GM23338 (cell line): Measurements from ENCODE around the gene PERCC1.

Experiments used
- CTCF ChIP-seq, 2 experiments: fragments of 200-600 bp in 1 of 2; sonication (generic) in 1 of 2; conservative IDR thresholded peaks; 2 replicates each; pipeline versions ENCODE4 v1.5.1 to v1.6.1; 2016 to 2017; ENCODE audit warnings: antibody characterized with exemption in 2 of 2, low read depth in 2 of 2, mild to moderate bottlenecking in 2 of 2, moderate library complexity in 1 of 2
- EZH2 ChIP-seq: fragments of 200-600 bp; sonication (generic); IDR thresholded peaks from one replicate; pipeline ENCODE4 v1.8.0; 2017; ENCODE audit warnings: antibody characterized with exemption, mild to moderate bottlenecking, low read depth; ENCODE audit not compliant: unreplicated experiment
- EZH2phosphoT487 ChIP-seq: fragments of 200-600 bp; sonication (generic); IDR thresholded peaks from one replicate; pipeline ENCODE4 v1.8.1; 2018; ENCODE audit warnings: antibody characterized with exemption; ENCODE audit not compliant: unreplicated experiment
- JUNB ChIP-seq: IDR thresholded peaks from one replicate; pipeline ENCODE4 v1.6.1; 2016; ENCODE audit warnings: antibody characterized with exemption; ENCODE audit not compliant: unreplicated experiment
- POLR2AphosphoS5 ChIP-seq: IDR thresholded peaks from 2 replicates; pipeline ENCODE4 v1.6.1; 2016; ENCODE audit warnings: antibody characterized with exemption, low read depth
- REST ChIP-seq: IDR thresholded peaks from one replicate; pipeline ENCODE4 v1.6.1; 2018; ENCODE audit warnings: antibody characterized with exemption; ENCODE audit not compliant: unreplicated experiment

GRCh38 chr16:1383556-1383955 is 47.3 kb upstream of the PERCC1 start:
- no peak for TF ChIP-seq POLR2AphosphoS5
- TF ChIP-seq CTCF (conservative IDR thresholded peaks at IDR 0.05; ENCODE audit: low read depth in 2 of 2): no peak
- no peak for TF ChIP-seq EZH2
- TF ChIP-seq EZH2phosphoT487: no peak
- TF ChIP-seq JUNB: no peak
- TF ChIP-seq REST: no peak
